Umbilical cord (tissue), 2 donors: ENCODE data around the gene ALPK3. TPM values are rescaled to one million over a fixed set of nuclear protein-coding genes. Genes with fewer than 3 reads are reported as not detected.
"Not testable (repeated sequence)": the region's sequence is repeated elsewhere in the genome, so short reads cannot be mapped to it uniquely, and the experiment has no call there.

ENCODE experiments used
- DNase-seq: peaks from one replicate; pipeline ENCODE4 v3.0.0-alpha.2; 2015; ENCODE audit warnings: low spot score
- total RNA-seq: library from RNA; depleted of rRNA; stranded (reverse); fragments of >200 nt; gene quantifications from one replicate; pipeline ENCODE4 v1.2.3, GENCODE V29; 2014; ENCODE audit warnings: low replicate concordance; ENCODE audit not compliant: insufficient read depth

Gene ALPK3
- total RNA-seq, 1 donor from 2014 or later, result 7.9 TPM

GRCh38 chr15:84824260-84825007 is 7.3 kb downstream of the ALPK3 start:
- DNase-seq, result peak; percentile 17

- DNase-seq, result no peak
Observed at GRCh38 chr15:84826369-84826823, 9.2 kb downstream of the ALPK3 start.

GRCh38 chr15:84827246-84827645 is 10.1 kb downstream of the ALPK3 start:
- DNase-seq, result no peak

GRCh38 chr15:84828086-84828908 is 11.1 kb downstream of the ALPK3 start:
- no peak for DNase-seq

- no peak for DNase-seq
Observed at GRCh38 chr15:84829428-84829827, 12.3 kb downstream of the ALPK3 start.

- DNase-seq, result no peak
Observed at GRCh38 chr15:84830036-84830435, 12.9 kb downstream of the ALPK3 start.

GRCh38 chr15:84831028-84831427 is 13.9 kb downstream of the ALPK3 start:
- DNase-seq, result no peak

GRCh38 chr15:84831613-84832012 is 14.5 kb downstream of the ALPK3 start:
- DNase-seq, result no peak

GRCh38 chr15:84832448-84833040 is 15.4 kb downstream of the ALPK3 start:
- DNase-seq, result no peak

- peak; percentile 22 for DNase-seq
Observed at GRCh38 chr15:84833447-84834228, 16.5 kb downstream of the ALPK3 start.

GRCh38 chr15:84834229-84834955 is 17.2 kb downstream of the ALPK3 start:
- peak; percentile 43 for DNase-seq

GRCh38 chr15:84834969-84835368 is 17.8 kb downstream of the ALPK3 start:
- DNase-seq, result no peak

GRCh38 chr15:84835661-84836337 is 18.6 kb downstream of the ALPK3 start:
- no peak for DNase-seq

- DNase-seq, result no peak
Observed at GRCh38 chr15:84836844-84837243, 19.7 kb downstream of the ALPK3 start.

- DNase-seq, result no peak
Observed at GRCh38 chr15:84839714-84840113, 22.6 kb downstream of the ALPK3 start.

GRCh38 chr15:84840255-84840654 is 23.1 kb downstream of the ALPK3 start:
- no peak for DNase-seq

- peak; percentile 56 for DNase-seq
Observed at GRCh38 chr15:84840741-84841429, 23.7 kb downstream of the ALPK3 start.

- no peak for DNase-seq
Observed at GRCh38 chr15:84842781-84843180, 25.6 kb downstream of the ALPK3 start.

- DNase-seq, result no peak
Observed at GRCh38 chr15:84844964-84845363, 27.8 kb downstream of the ALPK3 start.

- not testable (repeated sequence) for DNase-seq
Observed at GRCh38 chr15:84845631-84846030, 28.5 kb downstream of the ALPK3 start.
